ENCODE data around the gene SGK2.

The SGK2 gene

DNA sequence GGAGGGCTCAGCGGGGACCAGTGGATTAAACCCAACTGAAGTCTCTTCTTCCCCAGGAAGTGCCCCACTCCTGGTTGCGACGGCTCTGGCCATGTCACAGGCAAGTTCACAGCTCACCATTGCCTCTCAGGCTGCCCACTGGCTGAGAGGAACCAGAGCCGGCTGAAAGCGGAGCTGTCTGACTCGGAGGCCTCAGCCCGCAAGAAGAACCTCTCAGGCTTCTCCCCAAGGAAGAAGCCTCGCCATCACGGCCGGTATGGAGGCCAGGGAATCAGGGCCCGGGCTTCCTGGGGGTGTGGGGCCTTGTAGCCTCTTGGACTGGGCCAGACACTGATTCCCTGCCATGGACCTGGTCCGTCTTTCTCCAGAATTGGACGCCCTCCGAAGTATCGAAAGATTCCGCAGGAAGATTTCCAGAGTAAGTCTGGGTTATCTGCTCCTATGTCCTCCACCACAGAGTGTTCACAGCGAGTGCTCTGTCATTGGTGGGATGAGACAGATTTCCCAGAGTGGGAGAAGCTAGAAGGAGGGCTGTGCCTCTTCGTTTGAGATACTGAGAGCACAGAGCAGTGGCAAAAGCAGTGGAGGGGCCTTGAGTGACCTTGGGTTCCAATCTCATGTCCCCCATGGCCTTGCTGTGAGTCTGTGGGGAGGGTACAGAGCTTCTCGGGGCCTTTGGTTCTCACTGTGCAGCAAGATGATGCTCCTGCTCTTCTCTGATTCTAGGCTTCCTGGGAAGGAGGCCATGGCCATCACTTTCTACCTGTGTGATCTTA lies 22.6 kb upstream of the SGK2 start:
- DNase-seq, result no peak

DNA sequence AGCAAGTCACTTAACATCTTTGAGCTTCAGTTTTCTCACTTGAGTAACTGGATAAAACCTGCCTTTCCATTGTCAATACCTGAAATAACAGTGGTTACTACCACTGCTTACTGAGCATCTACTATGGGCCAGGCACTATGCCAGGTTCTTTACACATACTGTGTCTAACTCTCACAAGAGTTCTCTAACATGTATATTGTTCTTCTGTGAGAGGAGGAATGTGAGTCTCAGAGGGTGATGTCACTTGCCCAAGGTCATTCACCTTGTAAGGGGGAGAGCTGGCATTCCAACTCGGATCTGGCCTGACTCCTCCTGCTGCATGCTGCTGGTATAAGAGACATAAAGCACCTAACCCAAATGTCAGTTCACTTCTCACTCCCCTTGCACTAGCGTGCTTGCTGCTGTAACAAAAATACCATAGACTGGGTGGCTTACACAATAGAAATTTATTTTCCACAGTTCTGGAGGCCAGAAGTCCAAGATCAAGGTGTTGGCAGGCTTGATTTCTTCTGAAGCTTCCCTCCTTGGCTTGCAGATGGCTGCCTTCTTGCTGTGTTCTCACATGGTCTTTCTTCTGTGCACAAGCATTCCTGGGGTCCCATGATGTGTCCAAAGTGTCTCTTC lies 21.9 kb upstream of the SGK2 start:
- DNase-seq, result no peak

DNA sequence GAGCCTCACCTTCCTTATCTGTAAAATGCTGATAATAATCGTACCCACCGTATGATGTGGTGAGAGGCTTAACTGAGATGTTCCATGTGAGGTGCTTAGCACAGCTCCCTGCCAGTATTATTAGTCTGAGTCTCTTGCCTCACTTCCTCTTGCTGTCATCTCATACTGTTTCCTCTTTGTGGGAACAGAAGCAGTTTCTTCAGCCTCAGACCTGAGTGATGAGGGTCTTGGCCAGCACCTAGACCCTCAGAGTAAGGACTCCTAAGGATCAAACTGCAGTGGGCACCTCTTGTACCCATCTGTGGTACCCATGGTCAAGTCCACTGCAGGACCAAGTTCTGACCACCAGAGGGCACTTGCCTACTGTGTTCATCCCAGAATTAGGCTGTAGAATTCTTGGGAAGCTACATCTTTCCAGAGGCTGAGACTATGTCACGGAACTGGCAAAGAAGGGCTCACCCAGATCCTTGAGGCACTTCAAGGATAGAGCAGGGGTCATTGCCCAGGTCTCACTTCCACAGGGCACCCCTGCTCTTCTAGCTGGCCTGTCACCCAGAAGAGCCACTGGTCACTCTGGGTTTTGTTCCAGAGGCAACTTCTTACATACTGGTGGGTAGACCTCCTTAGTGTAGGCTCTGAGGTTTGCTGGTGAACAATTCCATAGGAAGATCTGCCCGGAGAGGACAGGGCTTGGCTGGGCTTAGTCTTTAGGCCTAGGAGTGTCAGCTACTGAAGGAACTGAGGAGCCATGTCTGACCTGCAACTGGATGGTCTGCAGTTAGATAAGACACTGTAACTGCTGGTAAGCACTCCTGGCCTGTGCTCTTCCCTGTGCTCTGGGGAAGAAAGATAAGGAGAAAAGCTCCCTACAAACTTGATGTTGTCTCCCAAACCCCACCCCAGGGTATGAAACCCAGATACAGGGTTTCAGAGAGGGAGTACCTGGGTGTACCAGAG lies 20.6 kb upstream of the SGK2 start:
- DNase-seq, result peak; percentile 47

DNA sequence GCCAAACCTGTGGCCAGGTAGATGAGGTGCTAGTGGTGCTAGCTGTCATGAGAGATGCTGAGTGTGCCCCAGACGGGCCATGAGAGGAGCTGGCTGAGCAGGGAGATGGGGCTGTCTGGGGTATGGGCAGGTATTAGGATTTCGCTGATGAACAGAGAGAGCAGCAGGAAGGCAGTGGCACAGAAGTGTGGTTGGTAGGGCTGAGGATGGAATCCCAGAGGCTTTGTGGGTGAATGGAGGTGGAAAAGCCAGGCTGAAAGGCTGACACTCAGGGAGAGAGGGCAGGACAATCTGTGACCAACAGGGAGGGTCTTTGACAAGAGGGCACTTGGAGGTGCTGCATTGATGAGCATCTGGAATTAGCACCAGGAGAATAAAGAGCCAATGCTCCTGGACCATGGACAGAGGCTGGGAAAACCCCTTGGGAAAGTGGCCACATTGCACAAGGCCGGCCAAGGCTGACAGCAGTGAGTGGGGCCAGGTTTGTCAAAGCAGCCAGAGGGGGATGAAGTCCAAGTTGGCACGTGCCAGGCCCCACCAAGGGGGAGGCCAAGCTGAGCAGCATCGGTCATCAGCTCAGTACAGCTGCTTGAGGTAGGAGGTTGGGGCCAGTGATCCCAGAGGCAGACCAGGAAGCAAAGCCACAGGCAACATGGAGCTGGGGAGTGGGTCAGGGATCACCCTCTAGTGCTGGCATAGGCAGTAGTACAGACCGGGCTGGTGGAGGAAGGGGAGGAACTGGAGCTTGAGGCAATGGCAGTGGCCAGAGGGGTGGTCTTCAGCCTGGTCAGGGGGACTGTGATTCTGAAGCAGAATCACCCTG lies 19.7 kb upstream of the SGK2 start:
- no peak for DNase-seq

DNA sequence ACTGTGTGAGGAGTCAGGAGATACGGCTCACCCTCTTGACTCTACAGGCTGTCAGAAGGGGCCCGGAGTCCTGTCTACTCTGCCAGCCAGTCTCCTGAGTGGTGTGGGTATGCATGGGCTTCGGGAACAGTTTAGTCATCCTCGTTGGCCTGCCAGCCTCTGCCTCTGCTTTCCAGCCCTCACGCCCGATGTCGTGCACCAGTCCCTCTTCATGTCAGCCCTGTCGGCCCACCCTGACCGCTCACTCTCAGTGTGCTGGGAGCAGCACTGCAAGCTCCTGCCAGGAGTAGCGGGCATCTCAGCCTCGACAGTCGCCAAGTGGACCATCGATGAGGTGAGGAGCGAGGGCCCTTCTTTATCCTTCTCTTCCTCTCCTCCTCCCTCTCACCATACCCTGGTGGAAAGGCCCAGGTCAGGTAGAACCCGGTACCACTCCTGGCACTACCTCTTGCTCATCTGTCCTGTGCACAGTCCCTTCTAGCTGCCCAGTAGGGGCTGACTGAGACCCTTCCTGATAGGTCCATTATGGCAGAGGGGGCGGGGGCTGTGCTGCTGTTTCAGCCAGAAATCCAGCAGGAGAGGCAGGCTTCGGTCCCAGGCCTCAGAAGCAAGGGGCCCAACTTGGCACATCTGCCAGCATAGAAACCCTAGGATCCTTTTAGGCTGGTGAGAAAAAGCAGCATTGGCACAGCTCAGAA lies 18.7 kb upstream of the SGK2 start:
- no peak for DNase-seq

DNA sequence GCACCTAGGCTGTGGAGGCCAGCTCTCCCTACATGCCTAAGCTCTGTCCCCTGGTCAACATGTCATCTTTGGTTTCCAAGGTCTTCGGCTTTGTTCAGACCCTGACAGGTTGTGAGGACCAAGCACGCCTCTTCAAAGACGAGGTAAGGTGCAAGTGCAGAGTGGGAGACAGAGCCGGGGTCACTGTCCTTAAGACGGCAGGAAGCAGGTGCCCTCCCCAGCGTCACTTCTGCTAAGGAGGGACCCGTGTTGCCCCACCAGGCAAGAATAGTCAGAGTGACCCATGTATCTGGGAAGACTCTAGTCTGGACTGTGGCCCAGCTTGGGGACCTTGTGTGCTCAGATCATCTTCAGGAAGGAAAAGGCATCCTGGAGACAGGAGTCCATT lies 18.2 kb upstream of the SGK2 start:
- DNase-seq, result no peak

DNA sequence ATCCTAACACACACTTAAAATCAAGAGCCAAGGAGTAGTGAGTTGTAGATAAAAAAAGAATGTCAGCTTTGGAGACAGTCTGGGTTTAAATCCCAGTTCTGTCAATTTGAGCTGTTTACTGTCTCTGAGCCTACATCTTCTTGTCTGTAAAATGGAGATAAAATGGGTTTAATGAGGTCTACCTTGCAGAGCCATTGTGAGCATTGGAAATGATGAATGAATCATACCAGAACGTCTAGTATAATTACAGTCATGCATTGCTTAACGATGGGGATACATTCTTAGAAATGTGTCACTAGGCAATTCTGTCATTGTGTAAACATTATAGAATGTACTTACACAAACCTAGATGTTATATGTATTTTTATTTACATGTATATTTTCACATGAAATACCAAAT lies 17.6 kb upstream of the SGK2 start:
- DNase-seq, result peak; percentile 20

DNA sequence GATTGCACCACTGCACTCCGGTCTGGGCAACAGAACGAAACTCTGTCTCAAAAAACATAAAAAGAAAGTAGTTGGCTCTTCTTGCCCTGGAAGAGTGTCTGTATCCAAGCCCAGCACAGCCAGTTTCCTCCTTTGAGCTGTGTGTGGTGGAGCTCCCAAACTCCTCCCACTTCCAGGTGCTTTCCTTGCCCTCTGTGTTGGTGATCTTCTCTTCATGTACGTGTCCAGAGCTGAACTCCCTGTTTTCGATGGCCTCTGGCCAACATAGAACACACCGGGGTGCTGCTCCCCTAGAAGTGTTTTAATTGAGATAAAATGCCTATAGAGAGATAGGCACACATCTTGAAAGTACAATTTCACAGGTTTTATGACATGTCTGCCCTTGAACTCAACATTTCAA lies 16.7 kb upstream of the SGK2 start:
- no peak for DNase-seq

DNA sequence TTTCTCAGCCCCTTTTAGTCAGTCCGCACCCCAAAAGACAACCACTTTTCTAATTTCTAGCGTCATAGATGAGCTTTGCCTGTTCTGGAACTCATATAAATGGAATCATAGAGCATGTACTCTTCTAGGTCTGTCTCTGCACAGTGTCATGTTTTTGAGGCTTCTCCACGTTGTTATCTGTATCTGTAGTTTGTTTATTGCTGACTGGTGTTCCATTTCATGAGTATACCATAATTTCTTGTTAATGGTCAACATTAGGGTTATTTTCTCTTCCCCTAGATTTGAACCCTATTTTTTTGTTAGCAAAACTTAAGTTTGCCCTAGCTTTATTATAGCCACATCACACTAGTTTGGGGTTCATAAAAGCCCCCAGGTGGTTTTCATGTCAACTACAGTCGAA lies 16.2 kb upstream of the SGK2 start:
- DNase-seq, result no peak

DNA sequence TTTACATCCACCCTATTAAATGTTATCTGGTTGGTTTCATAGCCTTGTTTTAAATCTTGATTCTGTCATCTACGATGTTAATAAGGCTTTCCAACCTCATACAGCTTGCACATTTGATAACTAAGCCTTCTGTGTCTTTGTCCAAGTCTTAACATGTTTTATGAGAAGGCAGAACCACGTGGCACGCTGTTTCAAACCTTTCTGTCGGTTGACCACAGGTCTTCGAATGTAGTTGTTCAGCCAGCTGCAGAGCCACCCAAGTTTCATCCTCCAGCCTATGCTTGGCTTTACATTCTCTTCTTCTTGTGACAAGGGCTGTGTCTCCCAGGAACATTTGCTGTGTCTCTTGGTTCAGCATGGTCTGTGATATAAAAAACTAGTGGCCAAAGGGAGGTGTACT lies 15.7 kb upstream of the SGK2 start:
- no peak for DNase-seq

DNA sequence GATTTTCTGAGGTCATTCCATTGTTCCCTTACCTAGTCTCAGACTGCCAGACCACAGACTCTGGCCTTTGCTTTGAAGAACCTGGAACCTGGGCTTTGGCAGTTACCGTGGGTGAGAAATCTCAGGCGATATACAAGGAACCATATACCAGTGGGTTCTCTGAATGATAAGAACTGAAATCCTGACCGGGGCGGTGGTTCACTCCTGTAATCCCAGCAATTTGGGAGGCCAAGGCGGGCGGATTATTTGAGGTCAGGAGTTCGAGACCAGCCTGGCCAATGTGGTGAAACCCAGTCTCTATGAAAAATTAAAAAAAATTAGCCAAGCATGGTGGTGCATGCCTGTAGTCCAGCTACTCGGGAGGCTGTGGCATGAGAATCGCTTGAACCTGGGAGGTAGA lies 14.3 kb upstream of the SGK2 start:
- DNase-seq, result no peak

DNA sequence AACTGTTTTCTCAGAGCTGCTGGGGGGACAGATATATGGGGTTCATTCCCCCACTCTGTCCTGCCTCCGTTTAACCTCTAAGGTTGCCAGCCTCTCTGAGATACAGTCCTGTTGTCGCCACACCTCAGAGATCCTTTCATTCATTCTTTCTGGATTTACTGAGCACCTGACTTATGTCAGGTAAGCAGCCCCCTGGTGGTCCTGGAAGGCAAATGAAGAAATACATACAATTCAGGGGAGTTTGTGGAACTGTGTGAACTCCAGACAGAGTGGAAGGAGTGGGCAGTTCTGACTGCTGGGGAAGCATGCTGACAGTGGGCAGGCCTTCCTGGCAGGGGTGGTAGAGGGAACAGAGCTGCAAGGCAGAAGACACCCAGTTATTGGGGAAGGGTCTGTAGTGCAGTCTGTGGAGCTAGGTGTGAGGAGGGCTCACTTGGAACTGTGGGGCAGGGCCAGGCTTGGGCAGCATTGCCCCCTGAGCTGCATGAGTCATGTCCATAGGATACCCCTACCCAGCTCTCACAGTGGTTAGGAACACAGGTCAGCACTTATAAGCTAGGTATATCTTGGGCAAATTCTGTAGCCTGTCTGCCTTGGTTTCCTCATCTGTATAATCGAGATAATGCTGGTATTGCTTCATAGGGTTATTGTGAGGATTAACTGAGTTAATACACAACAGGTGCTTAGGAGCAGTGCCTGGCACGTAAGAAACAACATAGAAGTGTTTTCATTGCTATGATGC lies 12.8 kb upstream of the SGK2 start:
- no peak for DNase-seq

DNA sequence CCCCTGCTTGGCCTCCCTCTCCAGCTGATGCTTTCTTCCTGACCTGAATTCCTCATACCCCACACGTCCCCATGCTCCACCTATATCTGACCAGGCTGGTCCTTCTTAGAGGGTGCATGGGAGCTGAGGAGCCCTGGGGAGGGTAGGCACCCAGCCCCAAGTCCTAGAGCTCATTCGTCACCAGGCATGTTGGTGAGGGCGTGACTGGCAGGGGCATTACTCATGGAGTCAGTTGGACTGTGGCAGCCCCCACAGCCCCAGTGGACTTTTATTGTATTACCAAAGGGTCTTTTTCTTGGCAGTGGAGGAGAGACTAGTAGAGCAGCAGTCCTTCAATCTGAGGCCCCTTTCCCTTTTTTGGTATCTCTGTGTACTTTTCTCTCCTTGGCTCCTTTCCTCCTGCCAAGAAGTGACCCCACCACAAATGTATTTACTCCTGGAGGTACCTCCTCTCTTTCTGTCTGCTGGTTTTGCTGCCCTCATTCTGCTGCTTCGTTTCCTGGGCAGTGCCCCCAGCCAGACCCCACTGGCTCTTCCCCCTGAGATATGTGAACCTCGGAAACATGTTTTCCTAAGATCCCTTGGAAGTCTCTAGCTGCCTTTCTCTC lies 10.4 kb upstream of the SGK2 start:
- no peak for DNase-seq

DNA sequence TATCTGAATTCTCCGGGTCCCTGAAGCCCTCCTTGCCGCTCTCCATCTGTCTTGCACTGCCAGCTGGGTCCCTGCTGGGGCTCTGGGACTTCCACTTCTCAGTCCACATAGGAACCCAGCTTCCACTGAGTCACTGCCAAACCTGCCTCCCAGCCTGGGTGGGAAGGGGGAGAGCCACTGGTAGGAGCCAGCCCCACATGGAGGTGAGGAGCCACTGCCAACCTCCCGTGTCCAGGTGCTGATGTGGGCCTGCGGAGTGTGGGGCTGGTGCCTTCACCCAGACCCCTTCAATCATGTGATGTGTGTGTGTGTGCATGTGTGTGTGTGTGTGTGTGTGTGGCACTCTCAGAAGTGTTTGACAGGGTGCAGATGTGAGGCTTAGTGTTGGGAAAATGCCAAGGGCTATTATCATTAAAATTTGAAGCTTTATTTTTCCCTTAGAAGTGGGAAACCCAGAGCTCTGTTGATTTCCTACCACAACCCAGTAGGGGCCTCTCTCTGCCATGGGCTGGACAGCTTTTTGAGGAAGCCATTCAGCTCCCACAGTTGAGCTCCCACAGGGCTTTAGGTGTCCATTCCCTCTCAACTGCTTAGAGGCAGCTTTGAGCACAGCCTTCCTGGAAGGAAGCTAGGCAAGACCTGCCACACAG lies 9.3 kb upstream of the SGK2 start:
- DNase-seq, result no peak

DNA sequence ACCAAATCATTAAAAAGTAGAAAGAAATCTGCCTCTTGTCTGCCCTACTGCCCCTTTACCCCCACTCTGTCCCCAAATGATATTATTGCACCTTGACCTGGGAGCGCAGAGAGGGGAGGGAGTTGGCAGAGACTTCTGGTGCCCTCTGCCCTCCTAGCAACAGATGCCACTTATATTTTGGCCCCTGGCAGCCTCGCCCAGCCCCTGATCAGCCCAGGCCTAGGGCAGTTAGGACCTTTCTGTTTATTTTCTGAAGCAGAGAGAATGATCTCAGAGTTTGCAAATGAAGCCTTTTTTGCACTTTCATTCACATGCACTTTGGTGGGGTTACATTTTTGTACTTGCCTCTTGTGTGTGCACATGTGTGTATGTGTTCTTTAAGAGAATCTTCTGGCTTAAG lies 8.4 kb upstream of the SGK2 start:
- no peak for DNase-seq

DNA sequence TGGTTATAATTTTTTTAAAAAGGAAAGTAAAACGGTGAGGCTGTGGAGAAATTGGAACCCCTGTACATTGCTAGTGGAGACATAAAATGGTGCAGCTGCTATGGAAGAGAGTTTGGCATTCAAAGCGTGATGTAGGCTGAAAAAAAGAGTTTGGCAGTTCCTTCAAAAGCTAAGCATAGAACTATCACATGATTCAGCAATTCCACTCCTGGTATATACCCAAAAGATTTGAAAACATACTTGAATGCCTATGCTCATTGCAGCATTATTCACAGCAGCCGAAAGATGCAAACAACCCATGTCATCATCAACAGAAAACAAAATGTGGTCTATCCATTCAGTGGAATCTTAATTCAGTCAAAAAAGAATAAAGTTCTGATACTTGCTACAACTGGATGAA lies 4.5 kb upstream of the SGK2 start:
- no peak for DNase-seq

DNA sequence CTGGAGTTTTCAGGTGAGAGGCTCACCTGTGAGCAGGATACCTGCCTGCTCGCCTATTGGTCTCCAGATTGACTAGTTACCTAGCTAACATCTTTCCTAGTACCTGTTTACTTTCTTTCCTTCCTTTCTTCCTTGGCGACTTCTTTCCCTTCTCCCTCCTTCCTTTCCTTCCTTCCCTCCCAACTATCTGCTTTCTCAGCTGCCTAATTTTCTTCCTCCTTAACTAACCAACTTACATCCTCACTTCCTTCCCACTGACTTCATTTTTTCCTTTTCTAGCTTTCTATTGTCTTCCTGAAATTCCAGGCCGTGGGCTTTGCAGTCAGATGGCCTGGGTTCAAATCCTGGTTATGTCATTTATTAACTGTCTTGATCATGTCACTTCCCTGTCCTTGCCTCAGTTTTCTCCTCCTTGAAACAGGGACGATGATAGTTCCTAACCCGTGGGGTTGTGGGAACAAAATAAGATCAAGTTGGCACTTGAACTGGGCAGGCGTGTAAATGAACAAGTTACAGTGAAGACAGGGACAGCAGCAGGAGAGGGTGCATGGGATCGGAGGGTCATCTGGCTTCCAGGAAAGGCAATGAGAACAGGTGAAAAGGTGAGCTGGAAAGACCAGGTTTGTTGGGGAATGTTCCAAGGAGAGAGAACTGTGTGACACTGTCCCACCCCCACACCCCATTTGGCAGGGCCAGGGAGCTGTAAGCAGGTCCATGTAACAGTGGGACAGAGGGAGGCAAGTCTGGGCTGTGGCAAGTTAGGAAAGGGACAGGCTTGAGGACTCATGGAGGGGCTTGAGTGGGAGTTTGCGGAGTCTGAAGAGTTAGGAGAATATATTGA lies 540 bp downstream of the SGK2 start:
- no peak for DNase-seq

DNA sequence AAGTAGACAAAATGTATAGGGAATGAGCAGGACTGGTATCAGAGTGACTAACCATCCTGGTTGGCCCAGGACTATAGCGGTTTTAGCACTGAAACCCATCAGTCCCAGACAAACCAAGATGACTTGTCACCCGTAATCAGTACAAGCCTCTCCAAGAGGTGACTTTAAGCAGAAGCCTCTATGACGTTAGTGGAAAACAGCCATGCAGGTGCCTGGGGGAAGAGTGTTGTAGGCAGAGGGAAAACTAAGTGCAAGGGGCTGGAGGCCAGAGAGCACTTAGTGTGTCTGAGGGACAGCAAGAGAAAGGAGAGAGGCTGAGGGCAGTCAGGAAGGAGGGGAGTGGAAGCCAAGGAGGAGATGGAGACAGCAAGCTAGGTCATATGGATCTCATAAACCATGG lies 2.1 kb downstream of the SGK2 start:
- DNase-seq, result no peak

DNA sequence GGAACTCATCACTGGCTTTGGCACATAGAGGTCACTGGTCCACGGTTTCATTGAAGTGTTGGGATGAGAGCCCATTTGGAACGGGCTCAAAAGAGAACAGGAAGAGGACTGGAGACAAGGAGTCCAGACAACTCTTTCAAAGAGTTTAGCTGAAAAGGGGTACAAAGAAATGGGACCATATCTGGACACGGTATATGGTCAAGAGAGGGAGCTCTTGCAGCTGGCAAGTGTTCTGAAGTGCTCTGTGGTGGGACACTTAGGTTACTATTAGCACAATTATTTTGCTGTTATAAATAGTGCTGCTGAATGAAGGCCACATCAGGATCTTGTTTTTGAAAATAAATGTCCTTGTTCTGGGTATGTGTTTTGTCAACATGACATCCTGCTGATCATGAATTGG lies 4.6 kb downstream of the SGK2 start:
- no peak for DNase-seq

All from fibroblast of skin of abdomen (primary cell).